Erythroblast (primary cell): ENCODE results near the gene AMH.

Experiments used
- GATA1 ChIP-seq: IDR thresholded peaks from 2 replicates; pipeline ENCODE4 v1.6.1; 2011; ENCODE audit warnings: low read depth, mild to moderate bottlenecking, control low read depth, low read length, moderate library complexity
- POLR2A ChIP-seq: IDR thresholded peaks from 2 replicates; pipeline ENCODE4 v1.6.1; 2011; ENCODE audit warnings: mild to moderate bottlenecking, low read length

DNA sequence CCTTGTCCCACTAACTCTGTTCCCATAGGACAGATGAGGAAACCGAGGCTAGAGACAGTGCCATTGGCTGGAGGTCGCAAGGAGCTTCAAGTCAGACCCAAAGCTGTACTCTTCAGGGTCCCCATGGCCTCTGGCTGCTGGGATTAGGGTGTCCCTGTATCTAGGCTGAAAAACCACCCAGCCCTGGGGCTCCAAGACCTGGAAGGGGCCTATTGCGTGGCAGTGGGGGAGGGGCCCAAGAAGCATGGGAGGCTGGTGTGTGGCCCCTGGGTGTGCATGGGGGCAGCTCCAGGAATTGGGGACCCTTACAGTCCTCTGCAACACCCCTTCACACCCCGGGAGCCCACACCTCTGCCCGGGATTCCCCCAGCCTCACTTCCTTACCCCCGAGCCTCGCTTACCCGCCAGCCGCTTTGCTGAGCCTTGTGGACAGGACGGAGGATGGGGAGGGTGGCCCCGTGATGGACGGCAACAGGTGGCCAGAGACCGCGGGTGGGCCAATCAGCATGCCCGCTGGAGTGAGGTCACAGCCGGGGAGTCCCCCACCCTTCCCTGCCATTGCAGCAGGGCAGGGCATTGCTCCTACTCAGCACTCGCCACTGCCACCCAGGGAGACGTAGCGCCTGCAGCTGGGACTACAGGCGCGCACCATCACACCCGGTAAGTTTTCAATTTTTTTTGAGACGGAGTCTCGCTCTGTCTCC lies 7.0 kb downstream of the AMH start, which contains the start of gene JSRP1:
- TF ChIP-seq POLR2A (no peak), GATA1 (no peak)
